Activated T-cell treated with anti-CD3 and anti-CD28 coated beads for 24 hours (primary cell): ENCODE results near the gene CACNB2.
"Not testable (repeated sequence)": the region's sequence is repeated elsewhere in the genome, so short reads cannot be mapped to it uniquely, and the experiment has no call there.

Experiments used
- DNase-seq: peaks from one replicate; pipeline ENCODE4 v3.0.0-alpha.2; 2020; ENCODE audit warnings: low read depth

The CACNB2 gene

DNA sequence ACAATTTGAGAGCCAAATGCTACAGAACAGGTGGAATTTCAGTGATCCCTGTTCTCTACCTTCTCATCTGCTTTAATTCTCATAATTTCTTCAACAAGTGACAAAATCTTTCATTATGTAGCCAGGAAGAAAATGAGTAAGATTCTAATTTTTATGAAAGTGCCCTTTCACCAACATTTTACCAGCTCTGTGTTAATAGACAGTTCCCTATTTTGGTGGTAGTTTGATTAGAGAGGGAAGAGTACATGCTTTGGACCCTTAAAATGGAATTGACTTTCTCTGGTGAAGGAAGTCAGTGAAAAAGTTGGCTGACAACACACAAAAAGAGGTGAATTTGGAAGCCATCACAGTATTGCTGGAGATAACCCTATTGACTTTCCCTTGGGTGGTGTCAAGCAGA lies 61.7 kb downstream of the CACNB2 start:
- no peak for DNase-seq

DNA sequence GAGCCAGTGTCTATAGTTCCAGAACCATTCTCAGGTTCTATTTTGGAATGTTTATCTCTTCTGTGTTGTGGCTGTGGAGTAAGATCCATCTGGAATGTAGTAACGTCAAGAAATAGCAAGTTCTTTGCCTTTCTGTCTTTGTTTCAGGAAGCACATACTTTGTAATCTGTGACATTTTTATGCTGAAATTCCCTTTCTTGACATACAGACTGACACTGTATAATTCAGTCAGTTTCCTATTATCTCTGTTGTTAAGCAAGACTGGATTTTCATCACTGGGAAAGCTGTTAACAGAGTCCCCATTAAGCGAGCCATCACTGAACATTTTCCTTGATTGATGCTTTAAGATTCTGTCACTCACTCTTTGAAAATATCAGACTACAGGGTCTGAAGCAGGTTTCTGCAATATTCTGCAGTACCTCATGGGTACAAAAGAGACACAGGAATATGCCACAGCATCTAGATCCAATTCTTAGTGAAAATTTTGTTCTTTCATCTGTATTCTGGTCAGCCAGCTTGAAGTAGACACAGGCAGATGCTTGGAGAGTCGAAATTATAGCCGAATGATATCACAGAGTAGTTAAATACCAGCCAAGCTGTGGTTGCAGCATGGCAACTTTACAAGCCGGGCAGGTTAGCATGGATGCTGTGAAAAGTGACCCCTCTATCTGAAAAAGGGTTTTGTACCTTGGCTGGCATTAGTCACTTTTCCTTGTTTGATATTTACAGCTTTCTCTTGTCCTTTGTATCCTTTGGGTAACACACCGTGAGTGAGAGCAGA lies 62.6 kb downstream of the CACNB2 start:
- DNase-seq: no peak

DNA sequence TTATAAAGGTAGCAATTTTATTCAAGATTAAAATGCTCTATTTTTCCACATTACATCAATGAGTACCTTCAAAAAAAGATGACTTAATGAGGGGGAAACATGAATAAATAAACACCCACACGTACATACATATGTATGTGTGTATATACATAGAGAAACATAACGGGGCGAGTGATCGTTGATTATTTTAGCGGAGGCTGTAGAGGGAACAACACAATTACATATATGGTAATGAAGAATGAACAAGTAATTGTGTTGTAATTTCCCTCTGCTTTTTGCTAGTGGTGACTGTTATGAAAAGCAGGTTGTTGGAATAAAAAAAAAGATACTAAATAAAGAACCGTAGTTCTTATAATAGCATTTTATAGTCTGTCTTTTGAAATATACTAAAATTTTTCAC lies 63.2 kb downstream of the CACNB2 start:
- no peak for DNase-seq

DNA sequence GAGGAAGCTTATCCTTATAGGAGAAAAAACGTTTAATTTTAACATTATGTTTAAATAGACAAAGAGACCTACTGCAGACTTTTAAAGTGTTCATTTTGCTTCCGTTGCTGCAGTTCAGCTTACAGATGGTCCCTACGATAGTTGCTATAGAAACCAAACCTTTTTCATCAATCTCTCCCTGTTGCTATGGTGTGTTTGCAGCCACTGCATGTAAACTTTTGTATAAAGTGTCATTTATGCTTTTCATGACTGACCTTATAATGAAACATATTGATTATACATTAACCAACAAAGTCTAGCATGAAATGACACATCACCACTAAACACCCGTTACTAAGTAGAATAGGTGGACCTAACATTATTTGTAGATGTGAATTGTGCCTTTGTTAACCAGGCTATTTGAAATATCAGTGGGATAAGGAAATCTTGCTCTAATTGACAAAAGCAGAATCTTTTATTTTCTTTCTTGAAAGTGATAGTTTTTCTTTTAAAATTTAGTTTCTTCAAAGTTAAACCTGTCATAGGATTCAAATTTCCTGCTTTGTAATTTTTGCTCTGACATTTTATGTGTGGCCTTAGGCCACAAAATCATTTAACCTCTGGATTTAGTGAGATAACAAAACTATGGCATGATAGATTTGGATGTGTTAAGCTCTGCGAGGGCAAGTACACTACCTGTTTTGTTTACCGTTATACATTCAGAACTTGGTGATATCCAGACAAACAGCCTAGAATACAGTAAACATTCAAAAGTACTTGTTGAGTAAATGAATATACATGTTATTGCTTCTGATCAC lies 64.0 kb downstream of the CACNB2 start:
- DNase-seq: no peak

DNA sequence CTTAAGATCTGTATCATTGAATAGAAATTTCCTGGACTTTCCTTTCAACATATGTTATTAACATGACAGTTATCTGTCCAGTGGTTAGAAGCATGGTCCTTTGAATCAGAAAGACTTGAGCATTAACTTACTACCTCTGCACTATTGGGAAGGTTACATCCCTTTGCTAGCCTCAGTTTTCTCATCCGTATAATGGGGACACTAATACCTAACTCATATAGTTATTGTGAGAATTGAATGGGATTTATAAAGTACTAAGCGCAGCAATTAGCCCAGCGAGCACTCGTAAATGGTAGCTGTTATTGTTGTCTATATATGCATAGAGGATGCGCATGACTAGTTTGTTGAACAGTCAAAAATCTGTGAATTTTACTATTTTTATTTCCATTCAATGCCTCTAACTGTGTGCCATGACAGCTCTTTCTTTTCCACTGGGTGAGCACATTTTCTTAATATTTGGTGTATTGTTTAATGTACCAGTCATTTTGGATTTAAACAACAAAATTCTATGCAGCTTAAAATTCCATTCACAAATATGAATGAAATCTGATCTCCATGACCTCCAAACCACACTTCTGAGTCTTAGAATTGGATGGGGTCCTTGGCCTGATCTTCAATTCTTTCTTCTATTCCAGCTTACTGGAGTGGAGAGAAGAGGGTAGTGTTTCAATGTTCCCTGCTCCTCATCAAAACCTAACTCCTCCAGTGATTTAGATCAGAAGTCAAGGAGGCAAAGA lies 65.0 kb downstream of the CACNB2 start:
- no peak for DNase-seq

DNA sequence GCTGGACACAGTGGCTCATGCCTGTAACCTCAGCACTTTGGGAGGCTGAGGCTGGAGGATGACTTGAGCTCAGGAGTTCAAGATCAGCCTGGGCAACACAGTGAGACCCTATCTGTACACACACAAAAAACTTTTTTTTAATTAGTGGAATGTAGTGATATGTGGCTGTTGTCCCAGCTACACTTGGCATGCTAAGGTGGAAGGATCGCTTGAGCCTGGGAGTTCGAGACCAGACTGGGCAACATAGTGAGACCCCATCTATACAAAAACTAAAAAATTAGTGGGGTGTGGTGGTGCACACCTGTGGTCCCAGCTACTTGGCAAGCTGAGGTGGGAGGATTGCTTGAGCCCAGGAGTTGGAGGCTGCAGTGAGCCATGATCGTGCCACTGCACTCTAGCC lies 68.0 kb downstream of the CACNB2 start:
- DNase-seq: not testable (repeated sequence)

DNA sequence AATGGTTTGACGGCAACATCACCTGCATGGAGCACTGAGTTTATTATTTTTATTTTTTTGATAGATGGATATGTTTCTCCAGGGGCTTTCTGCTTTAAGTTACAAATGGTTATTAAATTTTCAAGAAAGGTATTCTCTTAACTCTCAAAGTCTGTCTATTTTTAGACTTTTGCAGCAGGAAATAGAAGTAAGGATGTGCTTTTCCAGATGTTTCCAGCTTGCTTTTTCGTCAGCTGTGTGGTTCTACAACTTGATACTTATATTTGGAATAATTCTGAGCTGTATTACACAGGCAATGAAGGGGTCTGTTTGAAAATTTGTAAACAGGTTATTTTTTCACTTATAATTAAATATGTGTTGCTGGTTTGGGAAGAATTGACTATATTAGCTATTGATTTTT lies 69.0 kb downstream of the CACNB2 start:
- no peak for DNase-seq

DNA sequence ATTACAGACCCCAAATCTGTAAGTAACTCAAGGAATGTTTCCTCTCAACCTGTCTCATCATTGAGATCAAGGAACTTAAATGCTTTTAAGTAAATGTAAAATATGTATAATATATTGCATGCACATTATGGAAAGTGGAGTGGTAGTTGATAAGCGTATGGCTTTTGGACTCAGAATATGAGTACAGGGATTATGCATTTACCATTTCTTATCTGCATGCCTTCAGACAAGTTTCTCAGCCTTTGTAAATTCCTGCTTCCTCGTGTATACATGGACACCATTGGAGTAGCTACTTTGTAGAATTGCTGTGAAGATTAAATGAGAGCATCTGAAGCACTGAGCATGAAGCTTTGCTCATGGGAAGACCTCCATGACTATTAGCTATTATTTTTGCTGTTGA lies 70.5 kb downstream of the CACNB2 start:
- no peak for DNase-seq

DNA sequence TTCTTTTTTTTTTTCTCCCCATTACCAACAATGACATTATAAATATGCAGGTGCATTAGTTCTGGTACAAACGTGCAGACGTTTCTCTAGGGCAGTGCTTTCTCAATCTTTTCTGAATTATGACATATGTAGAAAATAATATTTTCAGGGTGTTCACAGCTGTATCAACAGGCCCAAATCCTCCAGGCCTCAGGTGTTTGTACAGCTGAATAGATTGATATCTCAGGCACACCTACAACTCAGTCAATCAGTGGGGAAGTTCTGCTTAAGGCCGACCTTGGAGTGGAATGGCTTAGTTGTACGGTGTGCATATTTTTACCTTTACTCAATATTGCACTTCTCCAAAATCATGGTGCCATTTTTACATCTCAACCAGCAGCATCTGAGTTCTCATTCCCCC lies 71.6 kb downstream of the CACNB2 start:
- DNase-seq: no peak

DNA sequence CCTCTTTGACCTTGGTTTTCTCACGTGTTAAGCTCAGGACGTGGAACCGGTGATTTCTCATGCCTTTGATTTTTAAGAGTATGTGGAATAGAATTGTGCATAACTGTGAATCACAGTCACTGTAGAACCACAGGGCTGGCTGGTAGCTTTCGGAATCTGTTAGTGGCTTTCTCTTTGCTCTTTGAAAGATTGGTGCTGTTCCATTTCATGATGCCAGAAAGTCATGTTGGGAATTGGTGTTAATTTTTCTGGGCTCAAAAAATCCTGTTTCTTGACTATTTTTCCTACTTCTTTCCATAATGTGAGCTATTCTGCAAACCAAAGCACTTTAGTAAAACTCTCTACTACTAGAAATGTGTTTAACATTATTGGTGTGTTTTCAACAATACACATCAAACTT lies 73.0 kb downstream of the CACNB2 start:
- DNase-seq: no peak

DNA sequence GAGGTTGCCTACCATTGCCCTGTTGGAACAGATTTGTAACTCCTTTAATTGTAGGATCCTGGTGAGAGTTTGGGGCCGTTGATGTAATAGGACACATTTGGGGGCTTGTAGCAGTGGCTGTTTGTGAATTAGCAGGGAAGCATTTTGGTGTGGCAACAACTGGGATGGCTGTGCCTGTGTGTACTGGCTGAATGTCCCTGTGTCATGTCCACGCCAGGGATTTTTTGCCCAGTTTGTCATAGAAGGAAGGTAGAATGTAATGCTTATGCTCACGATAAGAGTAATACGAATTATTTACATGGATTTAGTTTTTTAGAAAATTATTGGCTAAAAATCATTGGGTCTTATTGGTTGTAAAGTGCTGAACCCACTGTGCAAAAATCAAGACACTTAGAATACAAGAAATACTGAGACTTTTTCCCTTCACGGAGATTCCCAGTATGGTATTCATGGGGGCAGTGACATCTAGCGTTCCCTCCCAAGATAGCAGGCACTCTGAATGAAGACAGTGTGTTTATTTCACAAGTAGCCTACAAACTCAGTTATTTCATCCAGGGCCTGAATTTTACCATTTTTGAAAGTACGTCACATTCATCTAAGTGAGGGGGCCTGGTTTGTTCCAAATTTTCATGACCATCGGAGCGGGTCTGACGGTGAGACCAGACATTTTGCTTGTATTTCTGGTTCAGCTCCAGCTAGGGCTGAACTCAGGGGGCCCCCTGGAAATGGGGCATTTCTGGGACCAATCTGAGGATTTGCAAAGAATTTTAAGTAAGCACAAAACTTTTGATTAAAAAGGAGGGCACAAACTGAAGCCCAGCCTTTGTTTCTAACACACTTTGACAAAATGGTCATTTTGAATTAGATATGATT lies 74.7 kb downstream of the CACNB2 start:
- DNase-seq: no peak

DNA sequence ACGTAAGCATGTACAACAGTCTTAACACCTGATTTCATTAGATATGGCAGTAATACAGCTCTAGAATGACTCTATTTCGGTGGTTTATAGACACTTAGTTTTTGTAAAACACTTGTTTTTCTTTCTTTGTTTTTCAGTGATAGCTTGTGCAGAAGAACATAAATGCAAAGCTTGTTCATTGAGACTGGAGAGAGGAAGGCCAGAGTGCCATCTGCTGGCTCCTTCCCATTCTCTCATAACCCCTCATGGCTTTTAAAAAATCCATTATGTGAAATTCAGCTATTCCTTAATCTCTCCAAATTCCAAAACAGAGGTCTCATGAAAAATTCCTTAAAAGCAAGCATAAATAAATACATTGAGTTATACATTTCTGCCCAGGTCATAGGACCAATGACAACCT lies 76.3 kb downstream of the CACNB2 start:
- DNase-seq: no peak

DNA sequence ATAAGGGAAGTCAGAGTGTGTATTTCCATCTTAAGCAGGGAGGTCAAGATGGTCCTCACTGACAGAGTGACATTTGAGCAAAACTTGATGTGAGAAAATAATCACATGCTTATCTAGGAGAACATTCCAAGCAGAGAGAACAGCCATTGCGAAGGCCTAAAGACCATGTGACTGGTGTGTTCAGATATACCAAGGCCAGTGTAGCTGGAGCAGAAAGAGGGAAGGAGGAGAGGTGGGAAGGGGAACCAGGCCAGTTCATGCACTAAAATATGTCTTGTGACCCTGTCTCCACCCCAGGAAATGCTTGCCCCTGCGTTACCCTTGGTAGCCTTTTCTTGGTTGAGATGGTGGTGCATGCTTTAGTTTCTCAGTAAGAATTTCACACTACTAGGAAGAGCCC lies 77.4 kb downstream of the CACNB2 start:
- no peak for DNase-seq

DNA sequence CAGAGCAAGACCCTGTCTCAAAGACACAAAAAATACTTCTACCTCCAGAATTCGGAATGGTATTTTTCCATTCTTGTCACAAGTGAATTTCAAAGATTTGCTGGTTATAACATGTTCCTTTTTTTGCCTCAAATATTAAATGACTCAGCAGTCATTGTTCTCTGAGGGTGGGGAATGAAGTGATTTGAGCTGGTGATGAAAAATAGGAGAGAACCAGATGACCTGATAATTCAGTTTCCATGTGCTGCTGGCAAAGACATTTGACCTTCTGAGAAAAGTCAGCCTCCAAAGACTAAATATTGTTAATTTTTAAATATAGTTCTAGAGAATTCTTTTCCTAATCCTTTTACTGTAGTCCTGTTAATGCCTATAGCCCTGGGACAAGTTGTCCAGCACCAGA lies 78.9 kb downstream of the CACNB2 start:
- DNase-seq: no peak

DNA sequence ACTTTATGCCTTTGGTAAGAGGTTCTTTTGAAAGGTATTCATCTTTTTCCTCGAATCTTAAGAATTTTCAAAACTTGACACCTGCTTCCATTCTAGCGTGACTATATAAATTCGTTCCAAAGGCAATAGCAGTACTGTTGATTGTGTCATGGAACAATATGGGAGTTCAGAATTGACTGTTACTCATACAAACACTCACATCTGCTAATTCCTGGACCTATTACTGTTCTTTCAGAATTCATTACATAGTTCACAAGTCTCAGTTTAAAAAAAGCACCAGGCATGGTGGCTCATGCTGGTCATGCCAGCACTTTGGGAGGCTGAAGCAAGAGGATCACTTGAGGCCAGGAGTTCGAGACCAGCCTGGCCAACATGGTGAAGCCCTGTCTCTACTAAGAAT lies 80.9 kb downstream of the CACNB2 start:
- no peak for DNase-seq

DNA sequence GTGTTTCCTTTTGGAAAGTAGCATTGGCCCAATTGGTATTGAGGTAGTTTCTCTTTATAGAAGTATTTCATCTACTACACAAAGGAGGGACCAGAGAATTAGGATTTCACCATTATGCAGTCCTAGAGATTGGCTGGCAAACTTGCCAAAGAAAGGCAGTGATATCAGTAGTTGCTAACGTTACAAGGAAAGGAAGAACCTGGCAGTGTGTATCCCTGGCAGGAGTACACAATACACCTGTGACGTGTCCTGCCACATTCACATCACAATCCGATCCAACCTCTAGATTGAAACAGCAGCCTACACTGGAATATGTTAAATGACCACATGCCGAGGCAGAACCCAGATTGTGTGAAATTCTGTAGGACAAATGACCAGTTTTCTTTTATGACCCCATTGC lies 81.7 kb downstream of the CACNB2 start:
- DNase-seq: no peak

DNA sequence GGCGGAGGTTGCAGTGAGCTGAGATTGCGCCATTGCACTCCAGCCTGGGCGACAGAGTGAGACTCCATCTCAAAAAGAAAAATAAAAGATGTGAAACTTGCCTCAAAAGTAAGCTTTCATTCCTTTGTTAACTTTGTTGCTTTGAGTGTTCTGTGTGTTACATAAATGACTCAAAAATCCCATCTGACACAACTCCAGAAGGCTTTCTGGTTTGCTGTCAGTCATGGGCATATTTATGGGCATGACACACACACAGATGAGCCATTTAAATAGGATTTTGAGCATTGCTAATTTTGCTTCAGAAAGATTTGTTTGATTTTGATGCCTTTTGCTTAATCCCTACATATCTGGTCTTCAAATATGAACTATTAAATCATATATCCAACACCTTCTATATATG lies 82.6 kb downstream of the CACNB2 start:
- DNase-seq: no peak

DNA sequence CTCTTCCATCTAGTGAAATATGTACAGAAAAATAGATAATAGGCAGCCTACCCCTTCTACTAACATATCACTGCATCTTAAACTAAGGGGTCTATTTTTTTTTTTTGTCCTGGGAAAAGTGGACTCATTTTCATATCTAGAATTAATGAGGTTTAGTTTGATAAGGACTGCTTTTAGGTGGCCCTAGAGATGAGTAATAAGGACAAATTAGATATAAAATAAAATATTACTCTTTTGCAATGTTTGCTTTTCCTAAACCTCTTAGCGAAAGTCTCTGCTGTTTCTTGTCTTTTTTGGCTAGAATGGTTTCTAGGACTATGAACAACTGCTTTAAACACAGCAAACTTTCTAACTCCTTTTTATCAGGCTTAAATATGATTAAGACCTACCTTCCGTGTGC lies 83.7 kb downstream of the CACNB2 start:
- DNase-seq: no peak

DNA sequence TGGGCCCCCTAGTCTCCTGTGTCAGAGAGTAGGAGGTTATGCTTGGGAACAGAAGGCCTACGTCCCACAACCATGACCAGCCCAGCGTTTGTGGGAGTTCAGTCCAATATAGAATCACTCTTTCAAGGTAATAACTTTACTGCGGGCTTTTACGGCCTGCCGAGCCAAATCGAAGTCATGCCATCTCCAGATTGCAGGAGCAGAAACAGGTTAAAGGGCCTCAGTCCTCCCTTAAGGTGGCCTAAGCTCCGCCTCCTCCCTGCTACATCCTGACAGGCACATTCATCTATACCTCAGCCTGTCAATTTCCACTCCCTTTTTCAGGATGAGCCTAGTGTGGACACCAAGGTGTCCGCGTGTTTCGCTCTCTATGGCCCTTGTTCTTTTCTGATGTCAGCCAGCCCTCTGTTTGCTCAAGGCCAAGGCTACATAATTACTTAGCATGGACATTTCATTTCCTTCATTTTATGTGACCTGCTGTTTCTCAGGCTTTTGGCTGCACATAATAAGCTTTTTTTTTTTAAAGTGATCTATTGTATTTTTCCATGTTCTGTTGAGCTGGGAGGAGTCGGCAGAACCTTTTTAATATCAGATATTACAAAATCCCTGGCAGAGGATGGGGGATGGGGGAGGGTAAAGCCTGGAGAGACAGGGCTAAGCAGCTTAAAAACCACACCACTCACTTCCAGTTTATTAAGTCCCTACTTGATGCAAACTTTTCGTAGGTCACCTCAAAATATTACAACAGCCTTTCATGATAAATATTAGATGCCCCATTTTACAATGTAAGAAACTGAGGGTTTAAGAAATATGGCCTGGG lies 84.6 kb downstream of the CACNB2 start:
- DNase-seq: no peak

DNA sequence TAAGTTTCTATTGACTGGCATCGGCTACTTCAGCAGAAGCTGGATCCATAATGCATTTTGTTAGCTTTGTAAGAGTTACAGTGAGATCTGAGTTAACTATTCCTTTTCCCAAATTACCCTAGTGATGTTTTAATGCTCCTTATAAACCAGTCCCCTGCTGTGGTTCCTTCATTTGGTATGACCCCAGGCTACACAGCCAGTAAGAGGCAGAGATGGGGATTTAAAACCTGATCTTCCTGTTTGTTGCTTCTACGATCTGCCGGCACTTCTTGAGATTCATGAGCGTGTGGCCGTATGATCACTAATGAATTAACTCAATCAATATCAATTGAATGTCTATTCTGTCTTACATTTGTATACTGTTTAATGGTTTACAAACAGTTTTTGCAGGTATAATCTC lies 86.1 kb downstream of the CACNB2 start:
- DNase-seq: no peak

DNA sequence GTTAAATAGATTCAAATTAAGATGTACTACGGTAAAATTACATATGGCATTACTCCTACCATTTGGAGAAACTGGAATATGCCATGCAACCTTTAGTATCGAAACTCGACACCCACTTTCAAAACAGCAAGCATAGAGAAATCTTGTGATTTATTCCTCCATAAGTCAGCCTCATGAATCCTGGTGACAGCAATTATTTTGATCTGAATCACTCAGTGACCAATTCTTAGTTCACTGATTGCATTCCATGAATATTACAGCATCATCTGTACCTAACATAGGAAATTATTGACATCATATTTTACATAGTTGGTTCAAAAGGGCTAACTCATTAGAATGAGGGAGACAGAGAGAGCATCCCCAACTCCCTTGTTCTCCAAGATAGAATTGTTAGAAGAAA lies 89.6 kb downstream of the CACNB2 start:
- DNase-seq: no peak
